Heart left ventricle (tissue), 13 donors: Measurements from ENCODE around the gene UBB.

Experiments used
- CTCF ChIP-seq, 12 donors: fragments of 200-600 bp; sonication (generic) in 4 of 12; IDR thresholded peaks; one replicate each; pipeline versions ENCODE4 v1.5.0 to v1.8.0; 2018 to 2022; ENCODE audit warnings: antibody characterized with exemption in 12 of 12, mild to moderate bottlenecking in 5 of 12
- POLR2A ChIP-seq, 2 donors: fragments of 450-650 bp; IDR thresholded peaks; one replicate each; pipeline ENCODE4 v1.6.1; 2017; ENCODE audit warnings: antibody characterized with exemption in 2 of 2, mild to moderate bottlenecking in 2 of 2, moderate library complexity in 2 of 2
- donor health status: ischemic (EF 13 %, LVEDD 7.1; RV severe dilation, severe dysfunction).
- donor health status: DM: no; HTN: yes; CAD: no.
- donor health status: DM: no; HTN: no; CAD: no.
- donor health status: ischemic (EF 25% LVEDD 6.9; RV normal size, moderate dysfunction).
- donor health status: ischemic (EF 25% LVEDD 5.7; RV mildly dilated, moderate dysfunction).
- donor health status: ischemic (EF 35%, LVEDD 5.7; RV mildly dilated, moderate dysfunction).
- donor health status: nonischemic (EF 11% LVEDD 7.7; RV severe dilation, severe dysfunction).
- donor health status: DM: yes; HTN: yes; CAD: no.
- donor health status: PGD.
- donor health status: ischemic (EF 29% LVEDD 5.4; RV normal size, mild dysfunction).
- donor health status: nonischemic (EF 23%, LVEDD 6.1; RV moderate dilation, normal function).

GRCh38 chr17:16346721-16347271 is 34.1 kb upstream of the UBB start:
- TF ChIP-seq CTCF (IDR thresholded peaks at IDR 0.05) (no peak), POLR2A (IDR thresholded peaks at IDR 0.05) (no peak)
